ENCODE data around the gene ACTR1B.
"Not testable (repeated sequence)": the region's sequence is repeated elsewhere in the genome, so short reads cannot be mapped to it uniquely, and the experiment has no call there.

GRCh38 chr2:97611895-97612294 is 51.9 kb downstream of the ACTR1B start:
- TF ChIP-seq CTCF, POLR2A (IDR thresholded peaks at IDR 0.05): not testable (repeated sequence)

All from lower leg skin (tissue), 3 donors.